Hypothalamus (tissue), 51 donors: ENCODE data around the gene GFM2.
"Not testable (repeated sequence)": the region's sequence is repeated elsewhere in the genome, so short reads cannot be mapped to it uniquely, and the experiment has no call there.

Source experiments
- DNase-seq, 51 donors: peaks; one replicate each; lab custom pipeline; 2025; lab: John Stamatoyannopoulos, UW

The GFM2 gene

GRCh38 chr5:74725331-74725730 lies 41.6 kb downstream of the GFM2 start:
- DNase-seq, result no peak

GRCh38 chr5:74722271-74722670 lies 44.6 kb downstream of the GFM2 start:
- DNase-seq, result no peak

GRCh38 chr5:74717596-74717995 lies 49.3 kb downstream of the GFM2 start:
- no peak for DNase-seq

GRCh38 chr5:74693191-74693590 lies 73.7 kb downstream of the GFM2 start:
- DNase-seq, result no peak

DNA sequence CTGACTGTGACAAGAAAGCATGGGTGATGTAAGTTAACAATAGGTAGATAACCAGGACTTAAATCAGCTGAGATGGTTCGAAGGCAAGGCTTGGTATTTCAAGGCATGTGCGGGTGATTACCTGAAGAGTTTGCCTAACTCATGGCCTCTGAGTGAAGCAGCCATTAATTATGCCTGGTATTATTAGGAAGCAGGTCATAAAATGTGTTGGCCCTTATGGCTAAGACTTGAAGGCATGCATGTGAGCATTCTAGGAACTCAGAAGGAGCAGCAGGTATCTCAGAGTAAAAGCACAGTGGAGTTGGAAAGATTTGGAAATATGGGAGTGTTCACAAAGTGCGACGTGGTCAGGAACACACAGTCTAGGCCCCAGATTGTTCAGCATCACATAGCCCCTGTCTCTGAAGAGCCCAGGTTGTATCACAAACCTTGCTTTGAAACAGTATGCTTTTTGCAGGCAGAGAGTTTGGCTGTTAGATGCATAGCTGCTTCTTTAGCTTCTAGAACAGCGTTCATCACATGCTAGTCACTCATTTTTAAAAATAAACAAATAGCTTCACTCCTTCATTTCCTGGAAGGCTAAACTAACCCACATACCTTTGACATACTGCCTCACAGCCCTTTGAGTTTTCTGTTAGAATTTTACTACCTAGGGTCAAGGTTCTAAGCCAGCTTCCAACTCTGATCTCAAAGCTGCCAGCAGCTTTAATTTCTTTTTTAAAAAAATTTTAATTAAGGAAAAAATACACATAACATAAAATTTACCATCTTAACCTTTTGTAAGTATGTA lies 79.8 kb downstream of the GFM2 start:
- no peak for DNase-seq

DNA sequence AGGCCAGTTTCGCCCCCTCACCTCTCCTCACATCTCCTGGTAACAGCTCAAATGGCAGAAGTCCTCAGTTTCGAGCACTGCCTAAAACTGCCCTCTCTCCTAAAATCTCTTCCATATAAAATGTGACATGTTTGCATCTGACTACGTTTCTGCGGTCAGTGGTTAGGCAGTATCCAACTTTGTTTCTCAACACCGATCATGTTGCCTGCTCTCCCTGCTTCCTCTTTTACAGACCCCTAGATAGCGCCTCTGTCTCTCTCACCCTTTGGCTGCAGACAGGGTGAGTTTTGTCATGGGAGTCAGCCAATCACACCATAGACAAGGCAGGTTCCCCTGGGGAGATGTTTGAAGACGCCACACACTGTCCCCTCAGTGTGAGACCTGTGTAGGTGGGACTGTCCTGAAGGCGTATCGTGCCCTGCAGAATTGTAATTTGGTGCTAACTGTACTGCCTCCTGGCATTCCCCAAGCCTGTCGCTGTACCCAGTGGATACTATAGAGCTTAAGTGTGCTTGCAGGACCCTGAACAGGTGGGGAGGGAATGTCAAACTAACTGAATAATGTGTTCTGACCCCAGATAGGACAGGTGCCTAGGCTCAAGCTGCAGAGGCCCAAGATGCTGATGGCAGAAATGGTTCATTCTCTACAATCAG lies 80.8 kb downstream of the GFM2 start:
- no peak for DNase-seq

GRCh38 chr5:74684900-74685851 lies 81.7 kb downstream of the GFM2 start, which contains the start of gene HEXB:
Gene HEXB (plus strand): TSS chr5:74685233. CDS start chr5:74685261, 28 bp downstream.
- DNase-seq, result peak in 50 of 51 donors; percentile 35 to 91 (median 75)

DNA sequence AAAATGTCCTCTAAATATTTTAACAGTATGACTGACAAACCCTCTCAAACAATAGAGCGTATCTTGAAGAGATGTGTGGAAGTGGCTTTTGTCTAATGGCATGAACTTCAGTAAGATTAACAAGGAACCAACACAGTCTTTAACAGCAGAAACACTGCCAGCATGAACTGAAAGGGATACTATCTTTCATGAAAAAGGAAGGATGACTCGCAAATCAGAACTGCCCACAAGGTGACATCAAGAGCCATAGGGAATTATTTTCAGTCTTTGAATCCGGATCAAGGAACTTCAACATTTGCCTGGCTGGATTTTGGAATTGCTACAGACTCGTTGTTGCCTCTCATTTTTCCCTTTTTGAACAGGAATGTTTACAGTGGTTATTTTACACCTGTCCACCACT lies 87.0 kb downstream of the GFM2 start:
- DNase-seq, result no peak

DNA sequence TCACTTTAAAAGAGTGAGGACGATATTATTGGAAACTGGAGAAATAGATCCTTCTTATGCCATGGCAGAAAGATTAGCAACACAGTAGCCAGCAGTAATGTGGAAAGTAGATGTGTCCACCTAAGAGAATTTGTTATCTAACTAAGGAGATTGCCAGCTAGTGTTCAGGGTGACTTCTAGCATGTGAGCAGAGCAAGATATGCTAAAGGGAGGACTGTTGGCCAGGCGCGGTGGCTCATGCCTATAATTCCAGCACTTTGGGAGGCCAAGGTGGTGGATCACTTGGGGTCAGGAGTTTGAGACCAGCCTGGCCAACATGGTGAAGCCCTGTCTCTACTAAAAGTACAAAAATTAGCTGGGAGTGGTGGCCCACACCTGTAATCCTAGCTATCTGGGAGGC lies 87.6 kb downstream of the GFM2 start:
- DNase-seq, result not testable (repeated sequence)

GRCh38 chr5:74678123-74678522 lies 88.8 kb downstream of the GFM2 start:
- not testable (repeated sequence) for DNase-seq

GRCh38 chr5:74676466-74676865 lies 90.5 kb downstream of the GFM2 start:
- DNase-seq, result not testable (repeated sequence)

DNA sequence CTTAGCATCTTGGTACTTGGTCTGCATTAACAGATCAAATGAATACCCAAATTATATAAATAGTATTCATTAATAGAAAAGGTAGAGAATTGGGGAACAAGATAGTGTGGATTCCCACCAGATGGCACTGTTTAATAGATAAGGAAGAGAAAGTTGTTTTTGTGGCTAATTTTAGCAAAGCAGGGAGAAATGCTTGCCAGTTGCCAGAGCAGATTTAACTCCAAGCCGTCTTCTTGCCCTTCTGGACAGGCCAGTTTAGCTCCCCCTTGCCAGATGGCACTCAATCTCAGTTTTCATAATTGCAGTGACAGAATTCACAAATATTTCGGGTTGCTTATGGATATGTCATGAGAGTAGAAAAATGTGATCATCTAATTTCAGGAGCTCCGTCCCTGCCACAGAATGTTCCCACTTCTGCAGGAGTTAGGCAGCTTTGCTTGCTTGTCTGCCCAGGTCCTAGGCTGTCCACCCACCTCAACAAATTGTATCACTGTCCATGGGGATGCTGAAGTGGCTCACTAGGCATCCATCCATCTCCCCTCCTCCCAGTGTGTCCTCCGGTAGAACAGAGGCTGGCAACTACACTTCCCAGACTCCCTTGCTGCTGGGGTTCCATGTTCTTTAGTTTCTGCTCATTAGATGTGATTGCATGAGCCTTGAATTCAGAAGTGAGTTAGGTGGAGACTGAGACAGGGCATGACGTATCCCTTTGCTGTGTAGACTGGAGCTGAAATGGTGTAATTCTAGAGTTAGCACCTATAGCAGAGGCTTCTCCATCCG lies 93.7 kb downstream of the GFM2 start:
- peak in 26 of 51 donors; percentile 5 to 91 (median 21) for DNase-seq

- DNase-seq, result no peak
These were observed 94.6 kb downstream of the GFM2 start for GRCh38 chr5:74672215-74672877.
